Activated CD8-positive, alpha-beta T cell treated with anti-CD3 and anti-CD28 coated beads for 36 hours (primary cell): ENCODE data around the gene HGFAC. TPM values are rescaled to one million over a fixed set of nuclear protein-coding genes. Genes with fewer than 3 reads are reported as not detected.

ENCODE experiments used
- ATAC-seq: fragments of 200-7000 bp; cut with Tn5 transposase; one replicate; pipeline ENCODE4 v1.10.0; 2021; ENCODE audit warnings: mild to moderate bottlenecking, moderate library complexity
- CTCF ChIA-PET: fragments of 350-600 bp; sonication (Branson Sonifier 250); formaldehyde crosslinking; loops from one replicate; lab custom pipeline; 2021; ENCODE audit warnings: antibody characterized with exemption; lab: Charles Lee
- POLR2A ChIA-PET: fragments of 350-600 bp; sonication (Branson Sonifier 250); formaldehyde crosslinking; loops from one replicate; lab custom pipeline; 2021; ENCODE audit warnings: antibody characterized with exemption; lab: Charles Lee
- DNase-seq: peaks from one replicate; pipeline ENCODE4 v3.0.0-alpha.2; 2020
- H3K27ac Mint-ChIP-seq: one replicate; pipeline ENCODE4 v1.8.0; 2021; ENCODE audit warnings: mild to moderate bottlenecking, mixed read lengths
- H3K27me3 Mint-ChIP-seq: one replicate; pipeline ENCODE4 v1.8.0; 2021; ENCODE audit warnings: mixed read lengths
- H3K36me3 Mint-ChIP-seq: one replicate; pipeline ENCODE4 v1.8.0; 2021; ENCODE audit warnings: low read depth, mixed read lengths
- H3K4me1 Mint-ChIP-seq: one replicate; pipeline ENCODE4 v1.8.0; 2021; ENCODE audit warnings: low read depth, mixed read lengths
- H3K4me3 Mint-ChIP-seq: one replicate; pipeline ENCODE4 v1.8.0; 2021; ENCODE audit warnings: mild to moderate bottlenecking, moderate library complexity, mixed read lengths
- H3K9me3 Mint-ChIP-seq: one replicate; pipeline ENCODE4 v1.8.0; 2021; ENCODE audit warnings: mixed read lengths
- CTCF ChIP-seq: fragments of 200-600 bp; IDR thresholded peaks from one replicate; pipeline ENCODE4 v1.8.0; 2022; ENCODE audit warnings: antibody characterized with exemption, mild to moderate bottlenecking
- intact Hi-C: fragments of 100-400 bp; cut with micrococcal nuclease; formaldehyde crosslinking; loops from one replicate; pipeline ENCODE4 v1.10.0; 2022
- total RNA-seq, 2 experiments: library from RNA; stranded (reverse); gene quantifications; one replicate each; pipeline ENCODE4 v1.2.3, GENCODE V29; 2021

HGFAC gene
- total RNA-seq, 2 experiments from 2014 or later, result not detected

- Mint-ChIP-seq H3K27me3 (no peaks in the 10 kb centered on the region), H3K4me3 (no peak overlapping the region), H3K9me3 (no peaks in the 10 kb centered on the region), H3K27ac (no peak overlapping the region), H3K4me1 (no peaks in the 10 kb centered on the region), H3K36me3 (no peaks in the 10 kb centered on the region)
- POLR2A ChIA-PET, result interaction anchor here (0.5 to 1.1 kb wide), 2 partner anchors 22 to 432 kb away, joined by 3 read pairs; no protein-coding TSS in a partner anchor
- CTCF ChIA-PET, result no interaction called here
- no peak for DNase-seq
- no peak for ATAC-seq
- no peak for TF ChIP-seq CTCF
- intact Hi-C loops, result no loop called here
These were observed 27.1 kb upstream of the HGFAC start for GRCh38 chr4:3414421-3415279.

GRCh38 chr4:3415471-3416141, 26.2 kb upstream of the HGFAC start:
- no peak for ATAC-seq
- Mint-ChIP-seq H3K9me3 (no peaks in the 10 kb centered on the region), H3K27ac (no peak overlapping the region), H3K4me1 (no peaks in the 10 kb centered on the region), H3K4me3 (no peak overlapping the region), H3K36me3 (no peaks in the 10 kb centered on the region), H3K27me3 (no peaks in the 10 kb centered on the region)
- intact Hi-C loops, result no loop called here
- TF ChIP-seq CTCF, result no peak
- ChIA-PET POLR2A (interaction anchor here (0.5 kb wide), 1 partner anchor 433 kb away, joined by 3 read pairs; no protein-coding TSS in a partner anchor), CTCF (no interaction called here)
- DNase-seq, result no peak

- ChIA-PET POLR2A (no interaction called here), CTCF (no interaction called here)
- intact Hi-C loops, result no loop called here
- ATAC-seq, result no peak
- no peak for DNase-seq
- Mint-ChIP-seq H3K4me3 (no peak overlapping the region), H3K27ac (no peak overlapping the region), H3K4me1 (no peaks in the 10 kb centered on the region), H3K36me3 (no peaks in the 10 kb centered on the region), H3K27me3 (no peaks in the 10 kb centered on the region), H3K9me3 (no peaks in the 10 kb centered on the region)
- no peak for TF ChIP-seq CTCF
These were observed 25.5 kb upstream of the HGFAC start for GRCh38 chr4:3416270-3416669.

GRCh38 chr4:3416821-3417221, 24.9 kb upstream of the HGFAC start:
- Mint-ChIP-seq H3K27me3 (no peaks in the 10 kb centered on the region), H3K4me3 (no peak overlapping the region), H3K36me3 (no peaks in the 10 kb centered on the region), H3K27ac (no peak overlapping the region), H3K4me1 (no peaks in the 10 kb centered on the region), H3K9me3 (no peaks in the 10 kb centered on the region)
- ChIA-PET POLR2A (no interaction called here), CTCF (no interaction called here)
- no peak for DNase-seq
- no peak for TF ChIP-seq CTCF
- intact Hi-C loops, result no loop called here
- ATAC-seq, result no peak

GRCh38 chr4:3417448-3417847, 24.3 kb upstream of the HGFAC start:
- Mint-ChIP-seq H3K36me3 (no peaks in the 10 kb centered on the region), H3K4me3 (no peak overlapping the region), H3K9me3 (no peaks in the 10 kb centered on the region), H3K27ac (no peak overlapping the region), H3K27me3 (no peaks in the 10 kb centered on the region), H3K4me1 (no peaks in the 10 kb centered on the region)
- ATAC-seq (no peak), DNase-seq (no peak)
- CTCF ChIA-PET, result interaction anchor here (0.6 kb wide), 1 partner anchor 330 kb away, joined by 3 read pairs; no protein-coding TSS in a partner anchor
- POLR2A ChIA-PET, result no interaction called here
- TF ChIP-seq CTCF, result no peak
- intact Hi-C loops, result no loop called here
